Measurements from ENCODE around the gene DLG2.

DNA sequence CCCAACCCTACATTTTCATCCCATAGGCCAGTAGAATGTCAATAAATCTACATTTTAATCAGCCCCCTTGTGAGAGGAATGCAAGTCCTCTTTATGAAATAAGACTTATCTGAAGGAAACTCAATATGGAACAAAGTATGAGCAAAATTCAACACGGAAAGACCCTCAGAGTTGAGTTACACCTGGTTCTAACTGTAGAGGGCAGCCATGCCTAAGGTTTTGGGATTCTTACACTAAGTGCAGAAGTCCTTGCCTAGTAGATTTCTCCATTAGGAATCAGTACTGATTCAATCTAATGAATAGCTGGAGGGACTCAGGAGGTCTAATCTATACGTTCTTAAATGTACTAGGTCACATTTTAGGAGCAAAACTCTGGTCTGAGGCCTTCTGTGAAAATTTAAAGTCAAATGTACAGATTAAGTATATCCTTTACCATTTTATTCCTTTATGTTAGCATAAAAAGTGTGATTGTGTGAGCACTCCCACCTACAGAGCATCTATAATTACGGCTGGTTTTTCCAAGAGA lies 904.5 kb downstream of the DLG2 start:
- TF ChIP-seq, protein P1, sequence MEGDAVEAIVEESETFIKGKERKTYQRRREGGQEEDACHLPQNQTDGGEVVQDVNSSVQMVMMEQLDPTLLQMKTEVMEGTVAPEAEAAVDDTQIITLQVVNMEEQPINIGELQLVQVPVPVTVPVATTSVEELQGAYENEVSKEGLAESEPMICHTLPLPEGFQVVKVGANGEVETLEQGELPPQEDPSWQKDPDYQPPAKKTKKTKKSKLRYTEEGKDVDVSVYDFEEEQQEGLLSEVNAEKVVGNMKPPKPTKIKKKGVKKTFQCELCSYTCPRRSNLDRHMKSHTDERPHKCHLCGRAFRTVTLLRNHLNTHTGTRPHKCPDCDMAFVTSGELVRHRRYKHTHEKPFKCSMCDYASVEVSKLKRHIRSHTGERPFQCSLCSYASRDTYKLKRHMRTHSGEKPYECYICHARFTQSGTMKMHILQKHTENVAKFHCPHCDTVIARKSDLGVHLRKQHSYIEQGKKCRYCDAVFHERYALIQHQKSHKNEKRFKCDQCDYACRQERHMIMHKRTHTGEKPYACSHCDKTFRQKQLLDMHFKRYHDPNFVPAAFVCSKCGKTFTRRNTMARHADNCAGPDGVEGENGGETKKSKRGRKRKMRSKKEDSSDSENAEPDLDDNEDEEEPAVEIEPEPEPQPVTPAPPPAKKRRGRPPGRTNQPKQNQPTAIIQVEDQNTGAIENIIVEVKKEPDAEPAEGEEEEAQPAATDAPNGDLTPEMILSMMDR (IDR thresholded peaks at IDR 0.05): no peak
- TF ChIP-seq POLR2AphosphoS5 (IDR thresholded peaks at IDR 0.05) (no peak), EP300 (IDR thresholded peaks at IDR 0.05) (no peak)
